ENCODE results near the gene UGT1A8.

DNA sequence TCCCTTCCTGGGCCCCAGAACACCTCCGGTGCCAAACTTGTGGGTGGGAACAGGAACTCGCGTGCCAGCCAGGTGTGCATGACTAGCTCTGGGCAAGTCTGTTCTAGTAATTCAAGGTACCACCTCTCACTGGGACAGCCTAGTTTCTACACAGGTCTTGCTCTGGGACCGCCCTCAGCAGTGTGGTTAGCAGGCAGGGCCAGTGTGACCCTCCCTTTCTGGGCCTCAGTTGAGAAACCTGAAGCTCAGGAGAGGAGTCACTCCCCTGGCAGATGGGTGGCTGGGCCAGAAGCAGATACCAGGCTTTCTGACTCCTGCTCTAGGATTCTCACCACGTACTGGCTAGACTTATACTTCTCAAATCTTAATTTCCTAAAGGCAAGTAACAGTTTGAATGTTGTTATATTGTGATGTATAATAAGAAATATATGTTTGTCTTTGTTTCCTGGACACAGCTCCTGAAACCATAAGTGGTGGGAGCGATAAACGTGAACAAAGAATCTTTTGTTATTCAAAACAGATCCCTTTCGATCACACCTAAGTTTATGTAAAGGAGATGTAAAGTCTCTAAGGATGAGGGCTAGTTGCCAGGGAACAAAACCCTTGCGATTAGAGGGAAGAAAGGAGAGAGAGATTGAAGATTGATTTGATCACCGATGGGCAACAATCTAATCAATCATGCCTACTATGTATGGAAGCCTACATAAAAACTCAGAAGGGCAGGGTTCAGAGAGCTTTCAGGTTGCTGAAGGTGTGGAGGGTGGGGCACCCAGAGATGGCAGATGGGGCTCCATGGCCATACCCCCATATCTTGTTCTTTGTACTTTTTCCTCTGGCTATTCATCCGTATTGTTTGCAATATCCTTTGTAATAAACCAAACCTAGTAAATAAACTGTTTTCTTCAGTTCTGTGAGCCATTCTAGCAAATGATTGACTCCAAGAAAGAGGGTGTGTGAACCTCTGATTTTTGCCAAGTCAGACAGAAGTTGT is 74.3 kb downstream of the UGT1A8 start:
- no peak for TF ChIP-seq ZNF274 (IDR thresholded peaks at IDR 0.05; ENCODE audit: low read depth, low read length)
- no peak for TF ChIP-seq SUZ12 (IDR thresholded peaks at IDR 0.05; ENCODE audit: extremely low read depth, insufficient read depth, insufficient read length)

Data from NT2/D1 (cell line).